Left ventricle myocardium inferior (tissue), 1 donor: ENCODE measurements around the gene TUBG1. TPM values are rescaled to one million over a fixed set of nuclear protein-coding genes. Genes with fewer than 3 reads are reported as not detected.
A peak's percentile ranks its signal among the peaks of the same experiment; 100 is the strongest.

Experiments used
- DNase-seq: peaks from one replicate; pipeline ENCODE4 v3.0.0-alpha.2; 2020
- H3K27ac ChIP-seq: fragments of 200-600 bp; replicated peaks from 2 replicates; pipeline ENCODE4 v1.8.0; 2021
- H3K27me3 ChIP-seq: fragments of 200-600 bp; 2 replicates; pipeline ENCODE4 v1.8.0; 2021; ENCODE audit warnings: low read depth
- H3K36me3 ChIP-seq: fragments of 200-600 bp; 2 replicates; pipeline ENCODE4 v1.8.0; 2021
- H3K4me1 ChIP-seq: fragments of 200-600 bp; 2 replicates; pipeline ENCODE4 v1.8.0; 2021
- H3K4me3 ChIP-seq: fragments of 200-600 bp; 2 replicates; pipeline ENCODE4 v1.8.0; 2021; ENCODE audit warnings: mild to moderate bottlenecking, moderate library complexity
- H3K9me3 ChIP-seq: fragments of 200-600 bp; replicated peaks from 2 replicates; pipeline ENCODE4 v1.8.0; 2021
- CTCF ChIP-seq: fragments of 200-600 bp; IDR thresholded peaks from 2 replicates; pipeline ENCODE4 v1.8.0; 2021; ENCODE audit warnings: antibody characterized with exemption, mild to moderate bottlenecking, borderline replicate concordance
- intact Hi-C: fragments of 100-400 bp; cut with micrococcal nuclease; formaldehyde crosslinking; loops from one replicate; pipeline ENCODE4 v1.11.0; 2022
- total RNA-seq: library from RNA; stranded (reverse); fragmentation: NEBNext Ultra II Directional; extraction: Animal tissue kit (Norgen Biotek cat#: 25700); gene quantifications from one replicate; pipeline ENCODE4 v1.2.1, GENCODE V29; 2021
- donor health status: DM: no; HTN: yes; CAD: no; lungs with severe emphysema.

Gene TUBG1
- total RNA-seq, 1 donor from 2014 or later: 48.0 TPM

DNA sequence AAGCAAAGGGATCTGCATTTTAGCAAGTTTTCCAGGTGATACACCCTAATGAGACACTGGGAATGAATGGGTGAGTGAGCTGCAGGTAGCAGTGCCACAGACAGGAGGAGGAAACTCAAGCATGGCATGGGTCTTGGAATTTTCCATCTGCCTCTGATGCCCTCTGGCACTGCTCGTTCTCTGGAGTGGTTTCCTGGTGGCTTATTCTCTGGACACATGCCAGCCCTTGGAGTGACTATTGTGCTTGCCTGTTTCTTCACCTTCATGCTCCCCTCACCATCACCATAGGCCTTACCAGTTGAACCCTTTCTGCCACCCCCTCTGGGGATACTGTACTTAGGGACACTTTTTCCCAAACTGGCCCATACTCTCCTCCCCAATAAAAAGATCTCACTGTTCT, 45.9 kb upstream of the TUBG1 start:
- H3K9me3 ChIP-seq: no peaks in the 10 kb centered on the region
- peaks cover 66% of the 10 kb centered on the region for H3K4me1 ChIP-seq
- no peak overlapping the region for H3K27ac ChIP-seq
- DNase-seq: no peak
- TF ChIP-seq CTCF: no peak
- H3K27me3 ChIP-seq: no peaks in the 10 kb centered on the region
- peaks cover 24% of the 10 kb centered on the region for H3K36me3 ChIP-seq
- intact Hi-C loops: no loop called here
- H3K4me3 ChIP-seq: peak overlapping the region; percentile 96

GRCh38 chr17:42563950-42564349, 45.5 kb upstream of the TUBG1 start:
- H3K27me3 ChIP-seq: no peaks in the 10 kb centered on the region
- no peaks in the 10 kb centered on the region for H3K9me3 ChIP-seq
- no peak overlapping the region for H3K27ac ChIP-seq
- TF ChIP-seq CTCF: no peak
- H3K36me3 ChIP-seq: peaks cover 28% of the 10 kb centered on the region
- H3K4me3 ChIP-seq: peak overlapping the region; percentile 96
- DNase-seq: no peak
- H3K4me1 ChIP-seq: peaks cover 70% of the 10 kb centered on the region
- intact Hi-C loops: no loop called here

DNA sequence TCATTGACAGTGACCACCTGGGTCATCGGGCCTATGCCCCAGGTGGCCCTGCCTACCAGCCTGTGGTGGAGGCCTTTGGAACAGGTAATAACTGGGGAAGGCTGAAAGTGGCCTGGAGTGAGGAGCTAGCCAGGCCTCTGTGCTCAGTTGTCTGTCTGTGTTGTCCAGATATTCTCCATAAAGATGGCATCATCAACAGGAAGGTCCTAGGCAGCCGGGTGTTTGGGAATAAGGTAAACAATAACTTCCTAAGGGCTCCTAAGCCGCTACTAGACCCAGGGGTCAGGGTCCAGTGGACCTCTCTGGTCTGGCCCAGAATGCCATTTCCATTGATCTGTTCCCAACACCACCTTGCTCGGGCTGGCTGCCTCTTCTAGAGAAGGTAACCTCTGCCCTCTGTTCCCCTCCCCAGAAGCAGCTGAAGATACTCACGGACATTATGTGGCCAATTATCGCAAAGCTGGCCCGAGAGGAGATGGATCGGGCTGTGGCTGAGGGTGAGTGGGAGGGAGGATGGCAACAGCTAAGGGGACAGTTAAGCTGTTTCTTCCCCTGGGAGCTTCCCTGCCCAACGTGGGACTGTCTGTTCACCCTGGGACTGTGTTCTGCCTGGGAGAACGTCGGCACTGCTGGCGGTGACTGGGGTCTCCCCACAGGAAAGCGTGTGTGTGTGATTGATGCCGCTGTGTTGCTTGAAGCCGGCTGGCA, 44.5 kb upstream of the TUBG1 start:
- Histone ChIP-seq H3K27ac (no peak overlapping the region), H3K9me3 (no peaks in the 10 kb centered on the region), H3K36me3 (peaks cover 39% of the 10 kb centered on the region), H3K4me3 (no peak overlapping the region), H3K4me1 (peaks cover 75% of the 10 kb centered on the region), H3K27me3 (no peaks in the 10 kb centered on the region)
- no peak for DNase-seq
- no peak for TF ChIP-seq CTCF
- intact Hi-C loops: no loop called here

DNA sequence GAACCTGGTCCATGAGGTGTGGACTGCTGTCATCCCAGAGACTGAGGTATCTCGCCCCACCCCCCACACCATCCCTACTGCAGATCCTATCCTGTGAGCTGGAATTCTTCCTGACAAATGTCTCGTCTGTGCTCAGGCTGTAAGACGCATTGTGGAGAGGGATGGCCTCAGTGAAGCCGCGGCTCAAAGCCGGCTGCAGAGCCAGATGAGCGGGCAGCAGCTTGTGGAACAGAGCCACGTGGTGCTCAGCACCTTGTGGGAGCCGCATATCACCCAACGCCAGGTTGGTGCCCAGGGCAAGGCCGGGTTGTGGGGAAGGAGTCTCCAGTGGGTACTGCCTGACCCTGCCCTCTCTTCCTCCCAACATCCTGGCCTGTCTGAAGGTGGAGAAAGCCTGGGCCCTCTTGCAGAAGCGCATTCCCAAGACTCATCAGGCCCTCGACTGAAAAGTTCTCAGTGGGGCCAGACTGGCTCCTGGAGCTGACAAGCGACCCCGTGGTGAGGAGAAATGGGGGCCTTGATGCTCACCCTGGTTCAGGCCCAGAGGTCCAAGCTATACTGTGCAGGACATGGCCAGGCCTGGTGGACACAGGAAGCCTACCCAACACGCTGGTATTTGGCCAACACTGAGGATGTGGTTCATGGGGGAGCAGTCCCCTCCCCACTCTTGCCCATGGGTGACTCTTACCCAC, 43.8 kb upstream of the TUBG1 start:
- H3K4me1 ChIP-seq: peaks cover 75% of the 10 kb centered on the region
- no peak for DNase-seq
- peaks cover 46% of the 10 kb centered on the region for H3K36me3 ChIP-seq
- no peaks in the 10 kb centered on the region for H3K27me3 ChIP-seq
- H3K4me3 ChIP-seq: no peak overlapping the region
- no peak for TF ChIP-seq CTCF
- intact Hi-C loops: no loop called here
- peak overlapping the region; percentile 100 for H3K27ac ChIP-seq
- no peaks in the 10 kb centered on the region for H3K9me3 ChIP-seq

- intact Hi-C loops: no loop called here
- TF ChIP-seq CTCF: no peak
- H3K27ac ChIP-seq: peak overlapping the region; percentile 100
- no peaks in the 10 kb centered on the region for H3K27me3 ChIP-seq
- H3K9me3 ChIP-seq: no peaks in the 10 kb centered on the region
- peak overlapping the region; percentile 99 for H3K4me3 ChIP-seq
- peaks cover 52% of the 10 kb centered on the region for H3K36me3 ChIP-seq
- H3K4me1 ChIP-seq: peaks cover 75% of the 10 kb centered on the region
- no peak for DNase-seq
Measured at GRCh38 chr17:42566215-42566882, 43.1 kb upstream of the TUBG1 start.
